Prostate gland (tissue), 1 donor: ENCODE data around the gene ZRANB3.

Source experiments
- POLR2A ChIP-seq: fragments of 450-650 bp; IDR thresholded peaks from one replicate; pipeline ENCODE4 v1.6.1; 2016; ENCODE audit warnings: antibody characterized with exemption, mild to moderate bottlenecking
- POLR2AphosphoS5 ChIP-seq: sonication (generic); formaldehyde crosslinking; IDR thresholded peaks from one replicate; pipeline ENCODE4 v1.6.1; 2017; ENCODE audit warnings: antibody characterized with exemption

DNA sequence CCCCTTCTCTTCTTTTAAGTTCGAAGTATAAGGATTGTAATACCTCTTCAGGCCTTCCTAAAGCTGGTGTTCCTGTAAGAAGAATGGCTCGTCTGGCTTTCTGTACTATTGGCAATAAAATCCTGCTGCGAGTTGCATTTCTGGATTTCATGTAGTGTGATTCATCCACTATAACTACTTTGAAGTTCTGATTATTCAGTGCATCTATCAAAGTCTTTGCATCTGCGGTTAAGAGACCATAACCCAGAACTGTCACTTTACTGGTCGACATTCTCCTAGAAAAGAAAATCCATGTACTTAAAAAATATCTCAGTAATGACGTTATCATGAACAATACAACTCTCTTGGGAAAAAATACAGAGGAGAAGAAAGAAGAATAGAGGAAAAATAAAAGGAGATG lies 181.1 kb downstream of the ZRANB3 start:
- TF ChIP-seq POLR2AphosphoS5 = no peak
- TF ChIP-seq POLR2A = no peak
